Renal cortical epithelial cell (primary cell): ENCODE data around the gene LEKR1. TPM values are rescaled to one million over a fixed set of nuclear protein-coding genes. Genes with fewer than 3 reads are reported as not detected.

Experiments used
- DNase-seq: peaks from one replicate; pipeline ENCODE4 v3.0.0-alpha.2; 2011; ENCODE audit warnings: low read depth
- total RNA-seq: library from RNA; depleted of rRNA; stranded (reverse); fragments of >200 nt; gene quantifications from 2 replicates; pipeline ENCODE4 v1.2.3, GENCODE V29; 2014

The LEKR1 gene
- total RNA-seq, 1 donor from 2014 or later, result 1.4 TPM

DNA sequence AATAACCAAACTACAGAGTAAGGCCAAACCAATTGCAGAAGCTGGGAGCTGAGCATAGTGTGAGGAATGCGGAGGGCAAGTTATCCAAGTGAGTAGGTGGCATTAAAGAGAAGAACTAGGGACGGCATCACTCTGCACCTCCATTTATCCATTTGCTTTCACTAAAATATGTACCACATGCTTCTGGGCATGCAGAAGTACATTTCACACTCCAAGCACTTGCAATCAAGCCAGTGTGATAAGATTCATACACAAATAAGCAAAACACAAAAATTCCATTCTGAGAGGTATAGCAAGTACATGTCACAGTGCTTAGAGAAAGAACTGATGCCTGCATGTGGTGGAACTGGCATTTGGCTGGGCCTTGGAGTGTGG, 252.6 kb downstream of the LEKR1 start:
- no peak for DNase-seq

DNA sequence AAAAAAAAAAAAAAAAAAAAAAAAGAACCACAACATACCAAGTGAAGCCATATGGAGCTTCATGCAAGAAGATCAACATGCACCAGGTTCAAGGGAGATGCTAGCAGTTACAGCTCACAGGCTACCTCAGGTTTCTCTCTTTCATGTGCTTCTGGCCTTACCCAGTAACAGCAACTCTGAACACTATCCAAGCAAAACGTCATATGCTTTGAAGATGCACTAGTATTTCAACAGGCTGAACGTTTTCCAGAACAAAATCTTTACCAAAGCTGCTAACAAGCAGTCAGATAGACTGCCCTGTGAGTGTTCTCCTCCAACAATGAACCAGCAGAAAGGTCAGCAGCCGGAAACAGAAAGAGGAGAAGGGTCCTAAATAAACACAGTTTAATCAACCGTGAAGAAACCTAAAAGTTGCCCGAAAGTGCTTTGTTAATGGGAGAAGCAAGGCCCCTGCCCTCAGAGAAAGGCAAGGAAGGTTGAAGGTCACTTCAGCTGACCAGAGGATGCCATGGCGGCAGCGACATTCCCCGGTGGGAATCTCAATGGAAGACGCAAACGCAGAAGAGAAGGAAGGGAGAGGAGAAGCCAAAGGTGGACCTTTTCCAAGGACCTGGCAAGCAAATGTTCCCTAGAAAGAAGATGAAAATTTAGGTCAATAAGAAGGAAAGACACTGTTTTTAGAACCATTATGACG, 253.7 kb downstream of the LEKR1 start:
- no peak for DNase-seq

DNA sequence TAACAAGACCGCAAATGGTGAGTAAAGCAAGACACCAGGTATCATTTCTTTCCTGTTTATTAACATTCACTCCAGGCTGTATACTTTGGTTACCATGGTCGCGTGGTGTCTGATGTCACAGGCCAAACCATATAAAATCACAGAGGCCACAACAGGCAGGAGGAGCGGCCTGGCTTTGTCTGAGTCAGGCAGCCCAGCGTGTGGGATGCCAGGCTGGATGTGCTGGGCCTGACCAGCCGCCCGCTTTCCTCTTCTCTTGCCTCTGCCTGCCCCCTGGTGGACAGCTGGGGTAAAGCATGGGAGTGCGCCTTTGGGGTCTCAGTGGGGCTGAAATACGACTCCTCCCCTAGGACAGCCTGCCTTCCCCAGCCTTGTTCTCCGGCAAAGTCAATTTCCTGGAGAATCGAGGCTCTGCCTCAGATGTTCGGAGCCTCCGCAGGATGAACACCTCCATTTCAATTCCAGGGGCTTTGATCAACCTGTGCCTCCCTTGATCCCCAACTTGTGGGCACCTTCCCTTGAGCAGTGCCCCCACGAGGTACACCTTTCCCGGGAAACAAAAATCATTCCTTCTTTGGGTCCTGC, 255.6 kb downstream of the LEKR1 start:
- DNase-seq, result peak; percentile 93

DNA sequence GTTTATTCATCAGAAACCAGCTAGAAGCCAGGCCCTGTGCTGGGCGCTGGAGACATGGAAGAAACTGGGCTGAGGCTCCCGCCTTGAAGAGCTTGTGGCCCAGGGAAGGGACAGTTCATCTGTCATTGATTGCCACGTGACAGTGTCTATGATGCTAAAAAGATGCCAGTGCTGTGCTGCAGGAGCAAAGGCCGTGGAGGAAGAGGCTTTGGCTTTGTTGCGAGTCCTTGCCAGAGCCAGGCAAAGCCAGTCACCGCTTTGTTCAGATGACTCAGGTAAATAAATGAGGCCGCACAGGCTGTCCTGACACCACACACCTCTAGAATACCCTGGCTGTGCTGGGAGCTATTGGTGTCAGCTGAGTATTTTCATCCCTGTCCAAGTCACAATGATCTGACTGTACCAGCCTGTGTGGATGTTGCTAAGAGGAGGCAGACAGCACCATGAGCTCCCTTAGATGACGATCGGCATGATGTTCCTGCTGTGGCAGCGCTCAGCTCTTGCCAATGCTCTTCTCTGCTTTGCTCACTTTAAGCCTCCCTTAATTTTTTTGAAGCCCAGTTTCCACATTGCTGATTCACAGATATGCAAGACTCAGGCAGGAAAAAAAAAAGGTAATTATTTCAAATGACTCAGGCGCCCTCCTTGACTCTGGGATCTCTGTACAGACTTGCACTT, 256.3 kb downstream of the LEKR1 start:
- DNase-seq, result peak; percentile 94

DNA sequence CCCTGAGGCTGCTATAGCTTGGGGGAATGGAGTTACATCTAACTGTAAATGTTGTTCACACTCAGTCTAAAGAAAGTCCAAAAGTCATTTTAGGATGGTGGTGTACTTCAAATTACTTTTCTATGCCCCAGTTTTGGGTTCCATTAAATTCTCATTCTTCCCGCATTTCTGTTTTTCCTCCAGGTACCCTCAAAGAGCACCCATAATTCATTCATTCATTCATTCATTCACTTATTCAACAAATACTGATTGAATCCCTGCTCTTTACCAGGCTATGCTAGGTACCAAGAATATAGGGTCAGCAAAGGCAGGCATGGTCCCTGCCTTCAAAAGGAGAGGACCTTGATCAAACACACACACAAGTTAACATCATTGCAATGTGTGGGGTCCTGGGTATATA, 257.7 kb downstream of the LEKR1 start:
- DNase-seq, result no peak

DNA sequence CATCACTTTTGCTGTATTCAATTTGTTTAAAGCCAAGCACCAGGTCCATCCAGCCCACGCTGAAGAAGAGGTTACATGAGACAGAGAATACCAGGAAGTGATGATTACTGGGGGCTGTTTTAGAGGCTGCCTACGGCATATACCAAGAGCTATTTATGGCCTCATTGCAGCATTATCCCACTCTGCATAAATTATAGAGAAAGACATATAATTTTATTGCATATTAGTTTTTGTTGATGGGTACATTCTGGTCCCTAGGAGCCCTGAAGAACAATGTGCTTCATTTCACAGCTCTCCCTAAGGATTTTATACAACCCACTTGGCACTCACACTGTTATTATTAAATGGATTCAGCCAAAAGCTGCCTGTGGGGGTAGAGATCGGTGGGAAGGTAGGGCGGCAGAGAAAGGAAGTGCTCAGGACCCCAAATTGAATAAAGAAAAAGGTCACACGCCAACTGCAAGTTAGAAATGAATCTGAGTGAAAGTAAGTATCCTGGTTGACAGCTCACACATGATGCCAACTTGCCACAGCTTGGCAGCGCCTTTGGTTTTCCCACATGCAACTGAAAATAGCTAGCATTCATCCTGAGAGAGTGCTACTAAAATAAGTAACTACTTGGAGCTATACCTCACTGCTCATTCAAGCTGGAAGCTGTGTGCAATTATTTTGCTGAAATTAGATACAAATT, 260.1 kb downstream of the LEKR1 start:
- peak; percentile 25 for DNase-seq

DNA sequence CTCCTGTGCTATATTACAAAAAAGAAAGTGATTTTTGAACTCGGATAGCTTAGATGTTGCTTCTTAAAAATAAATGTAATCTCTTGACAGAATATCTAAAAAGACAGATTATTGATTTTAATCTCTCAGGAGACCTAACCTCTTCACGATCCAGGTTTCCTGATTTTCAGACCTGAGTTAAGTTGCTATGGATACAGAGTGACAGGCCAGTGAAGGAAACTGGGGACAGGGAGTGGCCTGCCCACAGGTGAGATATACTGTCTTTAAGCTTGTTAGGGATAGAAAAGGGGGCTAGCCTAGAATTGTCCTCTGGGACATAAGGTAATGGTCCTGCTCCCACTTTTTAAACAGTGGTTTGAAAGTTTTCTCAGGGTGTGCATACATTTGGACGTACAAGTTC, 260.6 kb downstream of the LEKR1 start:
- no peak for DNase-seq

DNA sequence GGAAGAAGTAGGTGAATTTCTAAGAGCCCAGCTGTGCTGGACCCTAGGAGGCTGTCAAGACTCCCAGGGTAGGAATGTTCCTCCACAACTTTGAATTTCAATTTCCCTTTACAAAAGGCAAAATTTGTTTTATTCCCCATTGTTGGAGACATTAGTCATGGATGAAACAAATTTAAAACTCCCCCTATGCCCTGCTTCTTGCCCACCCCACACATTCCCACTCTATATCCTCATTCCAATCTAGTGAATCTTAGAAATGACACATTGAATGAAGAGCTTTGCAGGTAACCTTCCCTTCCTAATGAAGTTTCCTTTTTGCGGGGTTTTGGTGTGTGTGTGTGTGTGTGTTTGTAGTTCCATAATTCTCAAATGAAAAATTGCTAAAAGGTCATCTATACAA, 261.2 kb downstream of the LEKR1 start:
- peak; percentile 83 for DNase-seq

DNA sequence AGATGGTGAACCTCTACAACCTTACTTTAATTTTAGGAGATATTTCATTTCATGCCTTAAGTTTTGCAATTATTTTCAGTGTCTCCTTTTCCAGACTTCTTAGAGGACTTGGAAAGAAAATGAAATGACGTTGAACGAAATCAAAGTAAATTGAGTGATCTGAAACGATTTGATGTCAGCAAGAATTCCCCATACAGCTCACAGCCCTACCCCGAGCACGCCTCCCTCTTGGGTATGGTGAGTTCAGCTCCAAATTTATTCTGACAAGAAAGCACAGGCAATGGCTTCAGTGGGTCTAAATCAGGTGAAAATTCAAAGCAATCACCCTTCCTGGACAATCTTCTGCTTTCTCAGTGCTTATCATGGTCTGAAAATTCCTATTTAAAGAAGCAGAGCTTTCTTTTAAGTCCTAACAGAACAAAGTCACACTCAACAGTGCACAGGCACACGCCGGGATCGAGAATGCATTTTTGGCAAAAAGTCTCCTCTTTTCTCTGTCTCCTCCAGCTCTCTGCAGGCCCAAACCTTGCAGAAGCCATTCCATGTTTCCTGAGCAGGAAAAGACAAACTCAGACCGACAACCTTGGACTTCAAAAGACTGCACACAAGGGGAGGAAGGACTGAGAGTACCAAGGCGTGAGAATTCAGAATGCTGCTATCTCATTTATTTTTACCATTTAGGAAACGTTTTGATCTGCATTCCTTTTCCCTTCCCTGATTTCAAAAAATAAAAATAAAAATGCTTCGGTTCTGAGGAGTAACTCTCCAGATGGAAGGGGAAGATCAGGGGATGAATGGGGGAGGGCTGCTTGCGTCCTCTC, 261.8 kb downstream of the LEKR1 start:
- DNase-seq, result peak; percentile 19

DNA sequence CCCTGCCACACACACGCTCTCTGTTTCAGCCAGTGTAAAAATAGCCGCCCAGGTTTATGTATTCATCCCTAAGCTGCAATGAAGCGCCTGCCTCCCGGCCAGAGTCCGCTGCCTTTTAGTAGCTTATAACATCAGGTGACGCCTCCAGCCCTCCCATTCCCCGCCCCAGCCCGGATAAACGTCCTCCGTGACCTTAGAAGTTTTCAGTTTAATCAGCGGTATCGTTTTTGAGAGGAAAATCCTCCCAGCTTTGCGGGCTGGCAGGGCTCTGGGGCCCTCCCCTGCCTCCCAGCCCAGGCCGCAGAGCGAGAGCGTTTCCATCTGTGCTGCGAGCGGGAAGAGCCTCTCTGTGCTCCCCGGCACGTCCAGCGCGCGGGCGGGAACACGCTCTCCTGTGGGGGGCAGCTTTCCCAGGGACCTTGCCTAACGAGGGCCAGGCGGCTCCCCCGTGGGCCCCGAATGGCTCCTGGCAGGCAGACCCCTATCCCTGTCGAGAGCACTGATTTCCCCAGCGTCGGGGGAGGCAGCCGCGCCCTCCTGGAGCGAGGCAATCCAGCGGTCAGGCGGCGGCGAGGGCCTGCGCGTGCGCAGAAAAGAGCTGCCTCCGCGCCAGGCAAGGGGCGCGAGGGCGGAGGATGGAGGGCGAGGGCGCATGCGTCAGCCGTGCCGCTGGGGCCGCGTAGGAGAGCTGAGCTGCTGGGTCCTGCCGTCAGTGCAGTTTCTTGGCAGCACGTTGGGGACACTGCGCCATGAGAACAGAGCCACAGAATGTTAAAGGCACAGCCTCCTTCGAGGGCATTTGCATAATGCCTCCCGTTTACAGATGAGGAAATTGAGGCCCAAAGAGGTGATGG, 262.7 kb downstream of the LEKR1 start:
- peak; percentile 85 for DNase-seq

DNA sequence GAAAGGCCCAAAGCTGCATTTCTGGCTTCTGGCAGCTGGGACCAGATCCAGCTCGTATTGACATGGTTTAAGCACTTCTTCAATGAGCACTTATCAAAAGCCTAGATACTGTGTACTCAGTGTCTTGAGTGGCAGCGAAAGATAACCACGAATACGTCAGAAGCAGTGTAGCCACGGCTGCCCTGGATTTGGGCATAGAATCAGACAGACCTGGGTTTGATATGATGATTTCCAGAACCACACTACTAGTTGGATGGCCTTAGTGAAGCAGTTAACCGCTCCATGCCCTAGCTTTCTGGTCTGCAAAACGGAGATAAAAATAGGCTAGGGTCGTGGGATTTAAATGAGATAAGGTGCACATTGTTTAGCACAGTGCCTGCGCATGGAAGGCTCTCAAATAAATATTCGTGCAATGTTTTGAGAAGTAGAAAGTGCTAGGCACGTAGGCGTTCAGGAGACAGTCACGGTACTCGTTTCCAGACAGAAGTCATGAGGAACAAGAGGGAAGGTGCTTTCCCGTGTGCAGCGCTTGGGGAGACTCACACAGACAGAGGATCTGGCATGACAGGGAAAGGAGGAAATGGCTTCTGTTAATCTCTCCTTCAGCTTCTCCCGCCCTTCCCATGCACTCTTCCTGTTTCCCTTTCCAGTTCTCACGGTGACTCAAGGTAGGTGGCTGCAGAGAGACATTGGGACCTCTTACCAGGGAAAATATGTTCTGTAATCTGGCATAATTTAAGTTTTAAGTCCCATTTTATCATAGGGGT, 263.5 kb downstream of the LEKR1 start:
- DNase-seq, result peak; percentile 39

DNA sequence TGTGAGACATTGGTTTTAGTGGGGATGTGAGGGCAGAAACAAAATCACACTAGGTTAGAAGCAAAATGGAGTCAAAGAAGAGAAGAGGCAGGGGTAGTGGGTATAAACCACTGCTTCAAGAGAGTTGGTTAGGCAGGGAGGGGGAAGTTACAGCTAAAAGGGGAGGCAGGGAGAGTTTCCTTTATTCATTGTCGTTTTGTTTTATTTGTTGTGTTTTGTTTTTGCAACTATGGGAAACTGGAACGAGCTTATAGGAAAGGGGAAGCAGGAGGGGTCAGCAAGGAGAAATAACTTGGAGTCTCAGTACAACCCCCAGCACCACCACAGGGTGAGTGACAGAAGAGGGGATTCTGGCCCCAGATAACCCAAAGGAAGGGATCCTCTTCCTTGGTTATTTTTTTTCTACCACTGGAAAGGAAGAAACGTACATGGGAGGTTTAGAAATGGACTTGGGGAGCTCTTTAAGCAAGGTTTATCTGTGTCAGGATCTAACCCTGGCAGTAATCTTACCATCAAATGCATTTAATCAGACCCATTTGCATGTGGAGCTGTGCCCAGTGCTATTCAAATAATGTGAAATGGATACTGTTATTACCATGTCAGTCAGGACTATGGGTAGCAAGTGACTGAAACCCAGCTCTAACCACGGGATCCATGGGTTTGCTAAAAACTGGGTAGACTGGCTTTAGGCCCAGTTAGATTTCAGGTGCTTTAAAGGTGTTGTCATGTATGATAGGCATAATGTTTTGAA, 265.1 kb downstream of the LEKR1 start:
- no peak for DNase-seq

DNA sequence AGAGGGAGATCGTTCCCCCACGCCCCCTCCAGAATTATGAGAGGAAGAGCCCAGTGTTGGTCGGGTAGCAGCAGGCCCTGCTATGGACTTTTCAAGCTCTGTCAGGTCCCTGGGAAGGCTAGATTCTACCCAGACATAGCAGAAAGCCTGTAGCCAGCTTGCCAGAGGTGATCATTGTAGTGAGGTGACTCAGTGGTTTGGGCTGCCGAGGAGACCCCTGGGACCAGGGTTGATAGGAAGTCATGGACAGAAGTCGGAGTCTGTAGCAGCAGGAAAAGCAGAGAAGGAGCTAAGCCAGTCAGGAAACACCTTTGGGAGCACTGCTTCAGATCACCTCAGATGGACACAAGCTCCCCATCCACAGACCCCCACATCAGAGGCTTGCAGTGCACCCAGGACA, 266.1 kb downstream of the LEKR1 start:
- DNase-seq, result no peak

DNA sequence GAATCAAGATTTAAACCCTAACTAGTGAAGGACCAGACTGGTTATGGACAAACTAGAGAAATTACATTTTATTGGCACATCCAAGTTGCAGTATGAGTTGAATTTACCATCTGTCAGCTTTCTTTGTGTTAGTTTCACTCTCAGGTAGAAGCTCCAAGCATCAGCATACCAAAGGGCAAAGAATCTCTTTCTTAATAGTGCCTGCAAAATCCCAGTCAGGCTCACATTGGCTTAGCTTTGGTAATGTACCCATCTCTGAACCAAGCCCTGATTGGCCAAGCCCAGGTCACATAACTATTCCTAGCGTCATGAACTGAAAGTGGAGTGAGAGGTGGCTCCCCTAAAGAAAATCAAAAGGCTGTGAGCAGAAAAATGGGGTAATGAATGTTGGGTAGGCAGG, 266.9 kb downstream of the LEKR1 start:
- no peak for DNase-seq

DNA sequence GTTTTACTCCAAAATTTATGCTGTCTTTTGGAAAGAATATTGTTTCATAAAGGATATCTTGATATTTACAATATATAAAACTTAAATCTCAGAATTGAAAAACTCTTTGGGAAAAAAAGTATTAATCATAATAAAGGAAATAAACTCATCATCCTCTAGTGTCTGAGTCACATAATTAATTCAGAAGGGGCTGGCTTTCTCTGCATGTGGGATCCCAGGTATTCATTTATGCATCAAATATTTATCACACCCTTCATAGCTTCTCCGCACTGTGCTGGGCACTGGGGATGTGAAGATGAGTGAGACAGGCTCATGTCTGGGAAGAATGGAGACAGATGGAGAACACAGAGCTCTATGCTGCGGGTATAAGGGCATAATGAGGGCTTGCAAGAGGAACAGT, 268.1 kb downstream of the LEKR1 start:
- DNase-seq, result no peak

DNA sequence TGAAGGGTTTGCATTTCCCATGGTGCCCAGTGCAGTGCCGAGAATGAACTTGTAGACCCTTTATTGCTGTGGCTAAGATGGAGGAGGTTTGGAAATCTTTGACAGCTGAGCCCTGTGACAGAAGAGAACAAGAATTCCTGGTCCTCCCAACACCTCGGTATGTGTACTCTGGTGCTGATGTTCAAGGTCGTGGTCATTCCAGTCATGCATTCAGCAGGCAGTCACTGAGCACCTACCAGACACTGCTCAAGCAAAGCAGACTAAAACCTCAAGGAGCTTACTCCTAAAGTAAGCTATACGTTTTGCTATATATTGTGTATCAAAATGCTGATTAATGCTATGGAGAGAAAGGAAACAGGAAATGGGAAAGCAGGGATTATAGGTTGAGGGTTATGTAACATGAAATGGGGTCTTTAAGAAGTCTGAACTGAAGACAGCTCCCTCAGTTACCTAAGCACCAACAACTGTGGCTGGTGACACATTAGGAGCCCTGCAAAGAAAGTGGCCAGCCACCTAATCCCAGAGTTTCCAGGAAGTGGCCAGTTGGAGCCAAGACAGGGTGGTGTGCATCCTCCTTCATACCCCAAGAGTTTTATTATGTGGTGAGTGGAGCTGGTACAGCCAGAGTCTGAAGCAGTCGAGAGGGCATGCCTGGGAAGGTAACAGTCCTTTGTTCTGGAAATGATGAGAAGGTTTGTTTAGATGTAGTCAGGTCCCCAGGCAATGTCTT, 268.8 kb downstream of the LEKR1 start:
- DNase-seq, result peak; percentile 75
